ENCODE data around the gene CIBAR2.

GRCh38 chr16:85094176-85094805 is 18.0 kb downstream of the CIBAR2 start:
- TF ChIP-seq POLR2AphosphoS5 (IDR thresholded peaks at IDR 0.05; ENCODE audit: control insufficient read depth, insufficient read depth, low read depth, low read length) (no peak), CBX8 (IDR thresholded peaks at IDR 0.05; ENCODE audit: borderline replicate concordance, extremely low read depth, low read depth, low read length, poor library complexity, severe bottlenecking) (no peak), EZH2 (IDR thresholded peaks at IDR 0.05; ENCODE audit: borderline replicate concordance, low read depth, low read length) (no peak), SP2 (IDR thresholded peaks at IDR 0.05; ENCODE audit: extremely low read depth, low read depth, low read length, poor library complexity, severe bottlenecking) (no peak), PCBP1 (IDR thresholded peaks at IDR 0.05; ENCODE audit: low read depth, low read length, poor library complexity, severe bottlenecking) (no peak), TAF1 (IDR thresholded peaks at IDR 0.05; ENCODE audit: control insufficient read depth, extremely low read depth, insufficient read depth, low read length, severe bottlenecking) (no peak), TBP (optimal IDR thresholded peaks at IDR 0.05; ENCODE audit: low read depth, low read length) (no peak)
- TF ChIP-seq, protein P1, sequence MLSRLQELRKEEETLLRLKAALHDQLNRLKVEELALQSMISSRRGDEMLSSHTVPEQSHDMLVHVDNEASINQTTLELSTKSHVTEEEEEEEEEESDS (CRISPR knock-in tag; IDR thresholded peaks at IDR 0.05) = no peak
- TF ChIP-seq, protein P2, sequence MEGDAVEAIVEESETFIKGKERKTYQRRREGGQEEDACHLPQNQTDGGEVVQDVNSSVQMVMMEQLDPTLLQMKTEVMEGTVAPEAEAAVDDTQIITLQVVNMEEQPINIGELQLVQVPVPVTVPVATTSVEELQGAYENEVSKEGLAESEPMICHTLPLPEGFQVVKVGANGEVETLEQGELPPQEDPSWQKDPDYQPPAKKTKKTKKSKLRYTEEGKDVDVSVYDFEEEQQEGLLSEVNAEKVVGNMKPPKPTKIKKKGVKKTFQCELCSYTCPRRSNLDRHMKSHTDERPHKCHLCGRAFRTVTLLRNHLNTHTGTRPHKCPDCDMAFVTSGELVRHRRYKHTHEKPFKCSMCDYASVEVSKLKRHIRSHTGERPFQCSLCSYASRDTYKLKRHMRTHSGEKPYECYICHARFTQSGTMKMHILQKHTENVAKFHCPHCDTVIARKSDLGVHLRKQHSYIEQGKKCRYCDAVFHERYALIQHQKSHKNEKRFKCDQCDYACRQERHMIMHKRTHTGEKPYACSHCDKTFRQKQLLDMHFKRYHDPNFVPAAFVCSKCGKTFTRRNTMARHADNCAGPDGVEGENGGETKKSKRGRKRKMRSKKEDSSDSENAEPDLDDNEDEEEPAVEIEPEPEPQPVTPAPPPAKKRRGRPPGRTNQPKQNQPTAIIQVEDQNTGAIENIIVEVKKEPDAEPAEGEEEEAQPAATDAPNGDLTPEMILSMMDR (IDR thresholded peaks at IDR 0.05 in 2 of 3, conservative IDR thresholded peaks at IDR 0.05 in 1 of 3; ENCODE audit: insufficient read depth in 2 of 3, low read depth in 1 of 3, low read length in 3 of 3) = no peak
- TF ChIP-seq, protein P3, sequence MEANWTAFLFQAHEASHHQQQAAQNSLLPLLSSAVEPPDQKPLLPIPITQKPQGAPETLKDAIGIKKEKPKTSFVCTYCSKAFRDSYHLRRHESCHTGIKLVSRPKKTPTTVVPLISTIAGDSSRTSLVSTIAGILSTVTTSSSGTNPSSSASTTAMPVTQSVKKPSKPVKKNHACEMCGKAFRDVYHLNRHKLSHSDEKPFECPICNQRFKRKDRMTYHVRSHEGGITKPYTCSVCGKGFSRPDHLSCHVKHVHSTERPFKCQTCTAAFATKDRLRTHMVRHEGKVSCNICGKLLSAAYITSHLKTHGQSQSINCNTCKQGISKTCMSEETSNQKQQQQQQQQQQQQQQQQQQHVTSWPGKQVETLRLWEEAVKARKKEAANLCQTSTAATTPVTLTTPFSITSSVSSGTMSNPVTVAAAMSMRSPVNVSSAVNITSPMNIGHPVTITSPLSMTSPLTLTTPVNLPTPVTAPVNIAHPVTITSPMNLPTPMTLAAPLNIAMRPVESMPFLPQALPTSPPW (CRISPR knock-in tag; IDR thresholded peaks at IDR 0.05) = no peak

Measured in K562 (cell line).